ENCODE data around the gene SDF2. TPM values are rescaled to one million over a fixed set of nuclear protein-coding genes. Genes with fewer than 3 reads are reported as not detected.
A peak's percentile ranks its signal among the peaks of the same experiment; 100 is the strongest.

Gene SDF2
- polyA plus RNA-seq, 1 of the 3 experiments (the other 2 are of a cell fraction) = 108 TPM

GRCh38 chr17:28644787-28645575, 16.7 kb downstream of the SDF2 start, which contains the start of gene BLTP2:
Gene BLTP2, minus strand, starts transcription at chr17:28645158. Its CDS starts 102 bp downstream, at chr17:28645056.
- peaks cover 34 to 49% of the 10 kb centered on the region in 2 experiments for H3K36me3 ChIP-seq (replicated peaks in 1 of 2; ENCODE audit: control insufficient read depth in 1 of 2, insufficient read depth in 2 of 2, low read length in 1 of 2)
- no peaks in the 10 kb centered on the region for H3K9me3 ChIP-seq
- peak within 1 kb of the TSS; percentile 86 for H2AFZ ChIP-seq (ENCODE audit: low read depth)
- peak within 1 kb of the TSS; percentile 97 for H3K4me2 ChIP-seq
- no peaks in the 10 kb centered on the region for H3K9me2 ChIP-seq
- TF ChIP-seq TAF1 (IDR thresholded peaks at IDR 0.05; ENCODE audit: borderline replicate concordance, low read depth, low read length) (peak; percentile 69), MXI1 (IDR thresholded peaks at IDR 0.05; ENCODE audit: low read depth, low read length) (peak; percentile 89), GABPA (IDR thresholded peaks at IDR 0.05; ENCODE audit: low read depth) (peak; percentile 57), YY1 (IDR thresholded peaks at IDR 0.05; ENCODE audit: low read depth) (0 out of 2 replicates have a peak, but pooled peaks have one; percentile 47), NRF1 (IDR thresholded peaks at IDR 0.05; ENCODE audit: low read depth, low read length) (peak; percentile 77), SIN3A (IDR thresholded peaks at IDR 0.05; ENCODE audit: borderline replicate concordance, low read depth, low read length) (peak; percentile 51; the same call in 1 of the 2 replicates), MEF2A (IDR thresholded peaks at IDR 0.05; ENCODE audit: borderline replicate concordance, low read depth) (no peak), MAX (IDR thresholded peaks at IDR 0.05; ENCODE audit: low read depth) (peak; percentile 48; the same call in 1 of the 2 replicates), RFX5 (IDR thresholded peaks at IDR 0.05; ENCODE audit: low read length) (0 out of 2 replicates have a peak, but pooled peaks have one; percentile 37), TCF12 (IDR thresholded peaks at IDR 0.05) (no peak), PBX3 (IDR thresholded peaks at IDR 0.05) (no peak), ELF1 (IDR thresholded peaks at IDR 0.05) (peak; percentile 56), POLR2AphosphoS5 (IDR thresholded peaks at IDR 0.05; ENCODE audit: low read depth, low read length) (peak; percentile 92), RCOR1 (IDR thresholded peaks at IDR 0.05; ENCODE audit: low read length) (no peak)
- peak within 1 kb of the TSS; percentile 84 for H3K9ac ChIP-seq
- H3K4me1 ChIP-seq (ENCODE audit: control insufficient read depth in 1 of 2, insufficient read depth in 2 of 2, low read depth in 1 of 2, low read length in 1 of 2) = peaks cover 6 to 14% of the 10 kb centered on the region in 2 experiments; a peak in 3 of 4 replicates
- peak within 1 kb of the TSS; percentile 89 to 95 for H3K4me3 ChIP-seq (ENCODE audit: low read depth in 2 of 2, low read length in 1 of 2)
- peaks cover 9% of the 10 kb centered on the region for H4K20me1 ChIP-seq (ENCODE audit: insufficient read depth)
- H3K27ac ChIP-seq (ENCODE audit: low read depth in 2 of 2, low read length in 1 of 2) = peak within 1 kb of the TSS; percentile 60 to 85
- peaks cover 35% of the 10 kb centered on the region for H3F3A ChIP-seq (replicated peaks; ENCODE audit: insufficient read depth)
- 2% methylated on average over 33 of the region's 89 CpGs for WGBS (ENCODE audit: low lambda C conversion rate)
- ChIA-PET POLR2A (interaction anchor here (0.9 to 1.7 kb wide), 5 partner anchors 10 to 75 kb away, joined by 3 to 7 read pairs (median 3); partner anchors contain the start of genes RPL23A, SDF2 and SUPT6H), CTCF (interaction anchor here (0.7 to 4.1 kb wide), 22 partner anchors 11 to 150 kb away, joined by 3 to 50 read pairs (median 5); partner anchors contain the start of genes NEK8, SDF2, SUPT6H and TLCD1)
- no peaks in the 10 kb centered on the region for H3K27me3 ChIP-seq (ENCODE audit: insufficient read depth)
- peaks cover 56% of the 10 kb centered on the region for H3K79me2 ChIP-seq (ENCODE audit: insufficient read depth)
- DNase-seq = peak; percentile 99

All from SK-N-SH (cell line).